ENCODE data around the gene ABHD17A. TPM values are rescaled to one million over a fixed set of nuclear protein-coding genes. Genes with fewer than 3 reads are reported as not detected.

ABHD17A gene
- polyA plus RNA-seq, 1 of the 3 experiments (the other 2 are of a cell fraction), result 61.1 TPM

DNA sequence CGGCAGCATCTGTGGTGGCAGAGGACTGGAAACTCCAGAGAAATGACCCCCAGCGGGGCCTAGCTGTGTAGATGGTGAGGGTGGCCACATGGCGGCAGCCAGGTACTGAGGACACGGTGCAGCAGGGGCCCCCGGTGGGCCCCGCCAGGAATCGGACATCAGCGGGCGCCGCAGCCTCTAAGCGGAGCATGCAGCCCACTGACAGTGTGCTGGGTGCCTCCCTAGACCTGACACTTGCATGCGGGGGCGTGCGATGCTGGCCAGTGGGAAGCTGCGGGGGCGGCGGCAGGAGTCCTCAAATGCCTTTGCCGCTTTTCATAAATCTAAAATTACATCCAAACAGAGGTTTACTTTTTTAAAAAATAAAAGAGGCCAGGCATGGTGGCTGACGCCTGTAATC lies 36.0 kb upstream of the ABHD17A start:
- ChIA-PET POLR2A (no interaction called here), CTCF (interaction anchor here (0.6 kb wide), 1 partner anchor 13 kb away, joined by 3 read pairs; no protein-coding TSS in a partner anchor)
- H3K4me3 ChIP-seq (ENCODE audit: low read depth in 2 of 2, low read length in 1 of 2), result no peak overlapping the region
- H3F3A ChIP-seq (replicated peaks; ENCODE audit: insufficient read depth), result no peaks in the 10 kb centered on the region
- no peaks in the 10 kb centered on the region for H3K9me3 ChIP-seq
- no peak overlapping the region for H2AFZ ChIP-seq (ENCODE audit: low read depth)
- peaks cover 0 to 39% of the 10 kb centered on the region in 2 experiments for H3K36me3 ChIP-seq (replicated peaks in 1 of 2; ENCODE audit: control insufficient read depth in 1 of 2, insufficient read depth in 2 of 2, low read length in 1 of 2)
- no peaks in the 10 kb centered on the region for H3K9me2 ChIP-seq
- H3K4me2 ChIP-seq, result no peak overlapping the region
- TF ChIP-seq NFIC (IDR thresholded peaks at IDR 0.05; ENCODE audit: borderline replicate concordance) (no peak), RXRA (IDR thresholded peaks at IDR 0.05; ENCODE audit: borderline replicate concordance, low read depth) (no peak), USF1 (IDR thresholded peaks at IDR 0.05; ENCODE audit: borderline replicate concordance, low read depth) (no peak), JUND (IDR thresholded peaks at IDR 0.05) (no peak), ELF1 (IDR thresholded peaks at IDR 0.05) (no peak), MXI1 (IDR thresholded peaks at IDR 0.05; ENCODE audit: low read depth, low read length) (no peak), RCOR1 (IDR thresholded peaks at IDR 0.05; ENCODE audit: low read length) (no peak), IRF3 (IDR thresholded peaks at IDR 0.05; ENCODE audit: low read depth, low read length) (no peak), CTCF (IDR thresholded peaks at IDR 0.05) (no peak), SMC3 (IDR thresholded peaks at IDR 0.05; ENCODE audit: low read depth, low read length) (no peak), CHD2 (IDR thresholded peaks at IDR 0.05; ENCODE audit: low read length, partially characterized antibody) (no peak), RFX5 (IDR thresholded peaks at IDR 0.05; ENCODE audit: low read length) (no peak), TAF1 (IDR thresholded peaks at IDR 0.05; ENCODE audit: borderline replicate concordance, low read depth, low read length) (no peak), FOXM1 (IDR thresholded peaks at IDR 0.05; ENCODE audit: low read depth) (no peak), EZH2phosphoT487 (IDR thresholded peaks at IDR 0.05; ENCODE audit: borderline replicate concordance, low read depth) (no peak)
- TF ChIP-seq, protein P1, sequence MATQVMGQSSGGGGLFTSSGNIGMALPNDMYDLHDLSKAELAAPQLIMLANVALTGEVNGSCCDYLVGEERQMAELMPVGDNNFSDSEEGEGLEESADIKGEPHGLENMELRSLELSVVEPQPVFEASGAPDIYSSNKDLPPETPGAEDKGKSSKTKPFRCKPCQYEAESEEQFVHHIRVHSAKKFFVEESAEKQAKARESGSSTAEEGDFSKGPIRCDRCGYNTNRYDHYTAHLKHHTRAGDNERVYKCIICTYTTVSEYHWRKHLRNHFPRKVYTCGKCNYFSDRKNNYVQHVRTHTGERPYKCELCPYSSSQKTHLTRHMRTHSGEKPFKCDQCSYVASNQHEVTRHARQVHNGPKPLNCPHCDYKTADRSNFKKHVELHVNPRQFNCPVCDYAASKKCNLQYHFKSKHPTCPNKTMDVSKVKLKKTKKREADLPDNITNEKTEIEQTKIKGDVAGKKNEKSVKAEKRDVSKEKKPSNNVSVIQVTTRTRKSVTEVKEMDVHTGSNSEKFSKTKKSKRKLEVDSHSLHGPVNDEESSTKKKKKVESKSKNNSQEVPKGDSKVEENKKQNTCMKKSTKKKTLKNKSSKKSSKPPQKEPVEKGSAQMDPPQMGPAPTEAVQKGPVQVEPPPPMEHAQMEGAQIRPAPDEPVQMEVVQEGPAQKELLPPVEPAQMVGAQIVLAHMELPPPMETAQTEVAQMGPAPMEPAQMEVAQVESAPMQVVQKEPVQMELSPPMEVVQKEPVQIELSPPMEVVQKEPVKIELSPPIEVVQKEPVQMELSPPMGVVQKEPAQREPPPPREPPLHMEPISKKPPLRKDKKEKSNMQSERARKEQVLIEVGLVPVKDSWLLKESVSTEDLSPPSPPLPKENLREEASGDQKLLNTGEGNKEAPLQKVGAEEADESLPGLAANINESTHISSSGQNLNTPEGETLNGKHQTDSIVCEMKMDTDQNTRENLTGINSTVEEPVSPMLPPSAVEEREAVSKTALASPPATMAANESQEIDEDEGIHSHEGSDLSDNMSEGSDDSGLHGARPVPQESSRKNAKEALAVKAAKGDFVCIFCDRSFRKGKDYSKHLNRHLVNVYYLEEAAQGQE (IDR thresholded peaks at IDR 0.05; ENCODE audit: low read depth, low read length), result no peak
- no peaks in the 10 kb centered on the region for H4K20me1 ChIP-seq (ENCODE audit: insufficient read depth)
- H3K4me1 ChIP-seq (ENCODE audit: control insufficient read depth in 1 of 2, insufficient read depth in 2 of 2, low read depth in 1 of 2, low read length in 1 of 2), result no peaks in the 10 kb centered on the region
- H3K79me2 ChIP-seq (ENCODE audit: insufficient read depth), result no peaks in the 10 kb centered on the region
- no peak overlapping the region for H3K9ac ChIP-seq
- 96% methylated on average over 8 of the region's 19 CpGs for WGBS (ENCODE audit: low lambda C conversion rate)
- H3K27me3 ChIP-seq (ENCODE audit: insufficient read depth), result no peaks in the 10 kb centered on the region
- no peak overlapping the region for H3K27ac ChIP-seq (ENCODE audit: low read depth in 2 of 2, low read length in 1 of 2)
- no peak for DNase-seq
